C4-2B (cell line): Measurements from ENCODE around the gene MBTPS1.

ENCODE experiments used
- ZFX ChIP-seq: fragments of 450-650 bp; IDR thresholded peaks from 2 replicates; pipeline ENCODE4 v1.6.1; 2017
- TF ChIP-seq, protein P1 (sequence below): fragments of 450-650 bp; conservative IDR thresholded peaks from 2 replicates; pipeline ENCODE4 v1.5.1; 2017; ENCODE audit warnings: mild to moderate bottlenecking

- TF ChIP-seq, protein P1, sequence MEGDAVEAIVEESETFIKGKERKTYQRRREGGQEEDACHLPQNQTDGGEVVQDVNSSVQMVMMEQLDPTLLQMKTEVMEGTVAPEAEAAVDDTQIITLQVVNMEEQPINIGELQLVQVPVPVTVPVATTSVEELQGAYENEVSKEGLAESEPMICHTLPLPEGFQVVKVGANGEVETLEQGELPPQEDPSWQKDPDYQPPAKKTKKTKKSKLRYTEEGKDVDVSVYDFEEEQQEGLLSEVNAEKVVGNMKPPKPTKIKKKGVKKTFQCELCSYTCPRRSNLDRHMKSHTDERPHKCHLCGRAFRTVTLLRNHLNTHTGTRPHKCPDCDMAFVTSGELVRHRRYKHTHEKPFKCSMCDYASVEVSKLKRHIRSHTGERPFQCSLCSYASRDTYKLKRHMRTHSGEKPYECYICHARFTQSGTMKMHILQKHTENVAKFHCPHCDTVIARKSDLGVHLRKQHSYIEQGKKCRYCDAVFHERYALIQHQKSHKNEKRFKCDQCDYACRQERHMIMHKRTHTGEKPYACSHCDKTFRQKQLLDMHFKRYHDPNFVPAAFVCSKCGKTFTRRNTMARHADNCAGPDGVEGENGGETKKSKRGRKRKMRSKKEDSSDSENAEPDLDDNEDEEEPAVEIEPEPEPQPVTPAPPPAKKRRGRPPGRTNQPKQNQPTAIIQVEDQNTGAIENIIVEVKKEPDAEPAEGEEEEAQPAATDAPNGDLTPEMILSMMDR: no peak
- TF ChIP-seq ZFX: no peak
These were observed 29.1 kb downstream of the MBTPS1 start for GRCh38 chr16:84087466-84088151.
